Dermis blood vessel endothelial cell (primary cell): ENCODE results near the gene PCDHA3. TPM values are rescaled to one million over a fixed set of nuclear protein-coding genes. Genes with fewer than 3 reads are reported as not detected.

Experiments
- total RNA-seq: library from RNA; depleted of rRNA; stranded (reverse); fragments of >200 nt; gene quantifications from 2 replicates; pipeline ENCODE4 v1.2.3, GENCODE V29; 2014

The PCDHA3 gene
- total RNA-seq, 1 donor from 2014 or later: 0.17 TPM

Other genes starting within 250 kb of the PCDHA3 start
- gene SRA1, start 243.6 kb upstream of the PCDHA3 start, total RNA-seq: 19.1 and 25.7 TPM in 2 replicates
- 8.2 and 16.2 TPM in 2 replicates for gene APBB3, start 236.5 kb upstream of the PCDHA3 start, total RNA-seq
- 30.1 and 61.0 TPM in 2 replicates for gene SLC35A4, start 236.2 kb upstream of the PCDHA3 start, total RNA-seq
- 1.7 and 3.2 TPM in 2 replicates for gene CD14, start 167.9 kb upstream of the PCDHA3 start, total RNA-seq
- 18.0 and 50.2 TPM in 2 replicates for gene TMCO6, start 161.6 kb upstream of the PCDHA3 start, total RNA-seq
- 24.9 and 40.8 TPM in 2 replicates for gene NDUFA2, start 153.4 kb upstream of the PCDHA3 start, total RNA-seq
- gene IK, start 153.2 kb upstream of the PCDHA3 start, total RNA-seq: 114 and 125 TPM in 2 replicates
- 41.1 and 45.1 TPM in 2 replicates for gene WDR55, start 136.2 kb upstream of the PCDHA3 start, total RNA-seq
- gene DND1, start 127.5 kb upstream of the PCDHA3 start, total RNA-seq: 0.14 and 0.68 TPM in 2 replicates
- 53.1 and 73.4 TPM in 2 replicates for gene HARS1, start 109.7 kb upstream of the PCDHA3 start, total RNA-seq
- gene HARS2, start 109.6 kb upstream of the PCDHA3 start, total RNA-seq: 31.5 and 32.3 TPM in 2 replicates
- 55.5 and 62.3 TPM in 2 replicates for gene ZMAT2, start 100.6 kb upstream of the PCDHA3 start, total RNA-seq
- 0.17 TPM in 1 of 2 replicates, not detected in the other for gene PCDHA1, start 14.9 kb upstream of the PCDHA3 start, total RNA-seq
- gene PCDHA2, start 6.2 kb upstream of the PCDHA3 start, total RNA-seq: 0.17 TPM in 1 of 2 replicates, not detected in the other
- 0.17 and 0.23 TPM in 2 replicates for gene PCDHA4, start 6.0 kb downstream of the PCDHA3 start, total RNA-seq
- 0.17 TPM in 1 of 2 replicates, not detected in the other for gene PCDHA5, start 20.6 kb downstream of the PCDHA3 start, total RNA-seq
- 0.09 and 0.17 TPM in 2 replicates for gene PCDHA6, start 26.9 kb downstream of the PCDHA3 start, total RNA-seq
- 0.19 and 0.34 TPM in 2 replicates for gene PCDHA7, start 33.2 kb downstream of the PCDHA3 start, total RNA-seq
- gene PCDHA8, start 40.1 kb downstream of the PCDHA3 start, total RNA-seq: 0.05 TPM in 1 of 2 replicates, not detected in the other
- under 0.01 TPM in 2 replicates for gene PCDHA9, start 47.3 kb downstream of the PCDHA3 start, total RNA-seq
- 0.09 and 0.17 TPM in 2 replicates for gene PCDHA10, start 54.8 kb downstream of the PCDHA3 start, total RNA-seq
- gene PCDHA11, start 67.9 kb downstream of the PCDHA3 start, total RNA-seq: 0.17 and 0.28 TPM in 2 replicates
- 0.17 TPM in 1 of 2 replicates, not detected in the other for gene PCDHA12, start 74.3 kb downstream of the PCDHA3 start, total RNA-seq
- gene PCDHA13, start 81.1 kb downstream of the PCDHA3 start, total RNA-seq: under 0.01 TPM in 1 of 2 replicates, not detected in the other
- under 0.01 and 0.17 TPM in 2 replicates for gene PCDHAC1, start 125.2 kb downstream of the PCDHA3 start, total RNA-seq
- 0.28 and 0.34 TPM in 2 replicates for gene PCDHAC2, start 165.4 kb downstream of the PCDHA3 start, total RNA-seq